Ovary (tissue), 3 donors: ENCODE measurements around the gene OR6C75.

Experiments used
- EP300 ChIP-seq: sonication (generic); formaldehyde crosslinking; IDR thresholded peaks from one replicate; pipeline ENCODE4 v1.6.1; 2017; ENCODE audit warnings: antibody characterized with exemption
- TF ChIP-seq, protein P1 (sequence below), 3 donors: fragments of 450-650 bp in 2 of 3; fragments of 200-600 bp in 1 of 3; IDR thresholded peaks; one replicate each; pipeline versions ENCODE4 v1.5.1 to v1.8.0; 2016 to 2022; ENCODE audit warnings: antibody characterized with exemption in 3 of 3, mild to moderate bottlenecking in 1 of 3
- donor health status: DM: no; HTN: no; CAD: no.

DNA sequence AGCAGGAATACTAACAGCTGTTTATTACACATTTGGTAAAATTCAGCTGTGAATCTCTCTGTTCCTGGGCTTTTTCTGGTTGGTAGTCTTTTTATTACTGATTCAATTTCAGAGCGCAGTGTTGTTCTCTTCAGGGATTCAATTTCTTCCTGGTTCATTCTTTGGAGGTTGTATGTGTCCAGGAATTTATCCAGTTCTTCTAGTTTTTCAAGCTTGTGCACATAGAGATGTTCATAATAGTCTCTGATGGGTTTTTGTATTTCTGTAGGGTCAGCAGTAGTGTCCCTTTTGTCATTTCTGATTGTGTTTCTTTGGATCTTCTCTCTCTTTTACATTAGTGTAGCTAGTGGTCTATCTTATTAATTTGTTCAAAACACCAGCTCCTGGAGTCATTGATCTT, 54.2 kb downstream of the OR6C75 start:
- TF ChIP-seq, protein P1, sequence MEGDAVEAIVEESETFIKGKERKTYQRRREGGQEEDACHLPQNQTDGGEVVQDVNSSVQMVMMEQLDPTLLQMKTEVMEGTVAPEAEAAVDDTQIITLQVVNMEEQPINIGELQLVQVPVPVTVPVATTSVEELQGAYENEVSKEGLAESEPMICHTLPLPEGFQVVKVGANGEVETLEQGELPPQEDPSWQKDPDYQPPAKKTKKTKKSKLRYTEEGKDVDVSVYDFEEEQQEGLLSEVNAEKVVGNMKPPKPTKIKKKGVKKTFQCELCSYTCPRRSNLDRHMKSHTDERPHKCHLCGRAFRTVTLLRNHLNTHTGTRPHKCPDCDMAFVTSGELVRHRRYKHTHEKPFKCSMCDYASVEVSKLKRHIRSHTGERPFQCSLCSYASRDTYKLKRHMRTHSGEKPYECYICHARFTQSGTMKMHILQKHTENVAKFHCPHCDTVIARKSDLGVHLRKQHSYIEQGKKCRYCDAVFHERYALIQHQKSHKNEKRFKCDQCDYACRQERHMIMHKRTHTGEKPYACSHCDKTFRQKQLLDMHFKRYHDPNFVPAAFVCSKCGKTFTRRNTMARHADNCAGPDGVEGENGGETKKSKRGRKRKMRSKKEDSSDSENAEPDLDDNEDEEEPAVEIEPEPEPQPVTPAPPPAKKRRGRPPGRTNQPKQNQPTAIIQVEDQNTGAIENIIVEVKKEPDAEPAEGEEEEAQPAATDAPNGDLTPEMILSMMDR (IDR thresholded peaks at IDR 0.05), result no peak
- no peak for TF ChIP-seq EP300
